ENCODE results near the gene GIGYF1.
"Not testable (repeated sequence)": the region's sequence is repeated elsewhere in the genome, so short reads cannot be mapped to it uniquely, and the experiment has no call there.

GIGYF1 gene

GRCh38 chr7:100721505-100721812 lies 27.4 kb upstream of the GIGYF1 start:
- no peak for ATAC-seq

DNA sequence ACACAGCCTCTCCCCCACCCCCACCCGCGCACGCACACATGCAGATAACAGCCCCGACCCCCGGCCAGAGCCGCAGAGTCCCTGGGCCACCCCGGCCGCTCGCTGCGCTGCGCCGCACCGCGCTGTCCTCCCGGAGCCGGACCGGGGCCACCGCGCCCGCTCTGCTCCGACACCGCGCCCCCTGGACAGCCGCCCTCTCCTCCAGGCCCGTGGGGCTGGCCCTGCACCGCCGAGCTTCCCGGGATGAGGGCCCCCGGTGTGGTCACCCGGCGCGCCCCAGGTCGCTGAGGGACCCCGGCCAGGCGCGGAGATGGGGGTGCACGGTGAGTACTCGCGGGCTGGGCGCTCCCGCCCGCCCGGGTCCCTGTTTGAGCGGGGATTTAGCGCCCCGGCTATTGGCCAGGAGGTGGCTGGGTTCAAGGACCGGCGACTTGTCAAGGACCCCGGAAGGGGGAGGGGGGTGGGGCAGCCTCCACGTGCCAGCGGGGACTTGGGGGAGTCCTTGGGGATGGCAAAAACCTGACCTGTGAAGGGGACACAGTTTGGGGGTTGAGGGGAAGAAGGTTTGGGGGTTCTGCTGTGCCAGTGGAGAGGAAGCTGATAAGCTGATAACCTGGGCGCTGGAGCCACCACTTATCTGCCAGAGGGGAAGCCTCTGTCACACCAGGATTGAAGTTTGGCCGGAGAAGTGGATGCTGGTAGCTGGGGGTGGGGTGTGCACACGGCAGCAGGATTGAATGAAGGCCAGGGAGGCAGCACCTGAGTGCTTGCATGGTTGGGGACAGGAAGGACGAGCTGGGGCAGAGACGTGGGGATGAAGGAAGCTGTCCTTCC lies 26.8 kb upstream of the GIGYF1 start:
- peak; percentile 47 for ATAC-seq
- TF ChIP-seq OSR1 (CRISPR knock-in tag; IDR thresholded peaks at IDR 0.05) (no peak), PPARA (CRISPR knock-in tag; IDR thresholded peaks at IDR 0.05; ENCODE audit: borderline replicate concordance) (no peak), RARB (CRISPR knock-in tag; IDR thresholded peaks at IDR 0.05) (no peak), ZNF565 (CRISPR knock-in tag; conservative IDR thresholded peaks at IDR 0.05; ENCODE audit: low read depth) (no peak), ISL1 (CRISPR knock-in tag; IDR thresholded peaks at IDR 0.05) (no peak), ZC3H10 (CRISPR knock-in tag; IDR thresholded peaks at IDR 0.05) (no peak)
- TF ChIP-seq, protein P1, sequence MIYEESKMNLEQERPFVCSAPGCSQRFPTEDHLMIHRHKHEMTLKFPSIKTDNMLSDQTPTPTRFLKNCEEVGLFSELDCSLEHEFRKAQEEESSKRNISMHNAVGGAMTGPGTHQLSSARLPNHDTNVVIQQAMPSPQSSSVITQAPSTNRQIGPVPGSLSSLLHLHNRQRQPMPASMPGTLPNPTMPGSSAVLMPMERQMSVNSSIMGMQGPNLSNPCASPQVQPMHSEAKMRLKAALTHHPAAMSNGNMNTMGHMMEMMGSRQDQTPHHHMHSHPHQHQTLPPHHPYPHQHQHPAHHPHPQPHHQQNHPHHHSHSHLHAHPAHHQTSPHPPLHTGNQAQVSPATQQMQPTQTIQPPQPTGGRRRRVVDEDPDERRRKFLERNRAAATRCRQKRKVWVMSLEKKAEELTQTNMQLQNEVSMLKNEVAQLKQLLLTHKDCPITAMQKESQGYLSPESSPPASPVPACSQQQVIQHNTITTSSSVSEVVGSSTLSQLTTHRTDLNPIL (CRISPR knock-in tag; IDR thresholded peaks at IDR 0.05; ENCODE audit: low read depth), result no peak

More at GRCh38 chr7:100721505-100721812, 27.4 kb upstream of the GIGYF1 start:
- TF ChIP-seq ESRRG (CRISPR knock-in tag; IDR thresholded peaks at IDR 0.05) (no peak), ARNTL (CRISPR knock-in tag; IDR thresholded peaks at IDR 0.05; ENCODE audit: borderline replicate concordance, low read depth) (no peak), ISL1 (CRISPR knock-in tag; IDR thresholded peaks at IDR 0.05) (no peak), BACH2 (CRISPR knock-in tag; IDR thresholded peaks at IDR 0.05; ENCODE audit: borderline replicate concordance) (no peak), ZFP30 (CRISPR knock-in tag; IDR thresholded peaks at IDR 0.05) (no peak), CSRNP3 (CRISPR knock-in tag; IDR thresholded peaks at IDR 0.05) (no peak)
- TF ChIP-seq, protein P1 (CRISPR knock-in tag; IDR thresholded peaks at IDR 0.05; ENCODE audit: low read depth), result no peak

GRCh38 chr7:100720279-100720670 lies 26.2 kb upstream of the GIGYF1 start, which contains the start of gene EPO:
EPO (plus strand) TSS chr7:100720468; CDS start chr7:100720981, 513 bp downstream.
- ATAC-seq, result peak; percentile 18
- TF ChIP-seq ZNF565 (CRISPR knock-in tag; conservative IDR thresholded peaks at IDR 0.05; ENCODE audit: low read depth), result no peak
- TF ChIP-seq, protein P1 (CRISPR knock-in tag; IDR thresholded peaks at IDR 0.05; ENCODE audit: low read depth), result no peak

DNA sequence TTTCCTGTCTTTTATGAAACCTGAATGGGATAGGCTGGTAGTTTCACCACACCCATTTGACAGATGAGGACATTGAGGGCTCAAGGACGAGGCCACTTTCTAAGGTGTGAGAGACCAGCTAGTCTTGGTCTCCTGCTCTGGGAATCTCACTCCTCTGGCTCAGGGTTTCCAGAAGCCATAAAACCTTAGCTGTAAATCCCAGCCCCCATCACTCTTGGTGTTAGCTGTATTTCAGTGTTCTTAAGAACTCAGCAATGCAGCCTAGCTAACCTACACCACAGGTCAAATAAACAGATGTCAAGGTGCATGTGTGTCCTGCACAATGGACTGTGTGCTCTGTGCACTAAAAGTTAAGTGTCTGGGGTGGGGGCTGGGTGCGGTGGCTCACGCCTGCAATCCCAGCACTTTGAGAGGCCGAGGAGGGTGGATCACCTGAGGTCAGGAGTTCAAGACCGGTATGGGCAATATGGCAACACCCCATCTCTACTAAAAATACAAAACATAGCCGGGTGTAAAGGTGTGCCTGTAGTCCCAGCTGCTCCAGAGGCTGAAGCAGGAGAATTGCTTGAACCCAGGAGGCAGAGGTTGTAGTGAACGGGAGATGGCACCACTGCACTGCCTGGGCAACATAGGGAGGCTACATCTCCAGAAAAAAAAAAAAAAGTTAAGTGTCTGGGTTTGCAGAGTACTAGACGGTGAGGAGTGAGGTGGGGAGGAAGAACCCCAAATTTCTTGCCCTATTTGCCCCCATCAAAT lies 25.7 kb upstream of the GIGYF1 start:
- ATAC-seq, result peak; percentile 75
- TF ChIP-seq ESRRG (CRISPR knock-in tag; IDR thresholded peaks at IDR 0.05) (no peak), PATZ1 (CRISPR knock-in tag; IDR thresholded peaks at IDR 0.05; ENCODE audit: borderline replicate concordance) (no peak), RARB (CRISPR knock-in tag; IDR thresholded peaks at IDR 0.05) (no peak)

- ATAC-seq, result not testable (repeated sequence)
Measured at GRCh38 chr7:100717073-100717472, 23.0 kb upstream of the GIGYF1 start.

GRCh38 chr7:100714725-100715124 lies 20.7 kb upstream of the GIGYF1 start:
- TF ChIP-seq CSDC2 (CRISPR knock-in tag; IDR thresholded peaks at IDR 0.05), result no peak
- ATAC-seq, result no peak; the same call in 2 of the 3 replicates

Data from SK-N-SH treated with all-trans-retinoic acid at 6 μM for 48 hours (cell line).